ENCODE data around the gene CIBAR2.

Gene CIBAR2

DNA sequence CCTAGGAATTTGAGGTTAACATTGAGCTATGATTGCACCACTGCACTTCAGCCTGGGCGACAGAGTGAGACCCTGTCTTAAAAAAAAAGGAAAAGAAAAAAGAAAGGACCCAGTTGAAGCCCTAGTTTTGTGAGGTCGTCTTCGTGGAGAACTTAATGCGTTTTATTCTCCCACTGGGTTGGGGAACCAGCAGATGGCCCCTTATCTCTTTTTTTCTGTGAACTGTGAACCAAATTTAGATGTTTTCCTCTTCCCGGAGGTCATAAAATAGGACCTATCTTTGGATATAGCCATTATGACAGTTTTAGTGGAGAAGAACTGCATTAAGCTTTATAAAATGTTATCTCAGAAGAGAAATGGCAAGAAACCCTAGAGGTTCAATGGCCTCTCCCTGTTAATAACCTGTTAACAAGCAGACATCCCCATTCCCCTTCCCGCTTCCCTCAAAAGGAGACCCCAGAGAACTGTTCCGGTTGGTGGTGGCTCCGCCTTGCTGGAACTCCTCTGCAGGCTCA lies 61.1 kb downstream of the CIBAR2 start:
- H3K4me3 Mint-ChIP-seq: no peak overlapping the region
- H3K27me3 Mint-ChIP-seq: no peaks in the 10 kb centered on the region
- H3K27ac Mint-ChIP-seq (ENCODE audit: low read depth): no peak overlapping the region
- peaks cover 23% of the 10 kb centered on the region for H3K4me1 Mint-ChIP-seq
- H3K36me3 Mint-ChIP-seq (ENCODE audit: insufficient read depth): peaks cover 7% of the 10 kb centered on the region
- ATAC-seq (replicated peaks; ENCODE audit: extremely low read depth, poor library complexity, severe bottlenecking) (no peak), DNase-seq (ENCODE audit: low spot score in 2 of 2) (no peak)
- H3K9me3 Mint-ChIP-seq: no peaks in the 10 kb centered on the region

DNA sequence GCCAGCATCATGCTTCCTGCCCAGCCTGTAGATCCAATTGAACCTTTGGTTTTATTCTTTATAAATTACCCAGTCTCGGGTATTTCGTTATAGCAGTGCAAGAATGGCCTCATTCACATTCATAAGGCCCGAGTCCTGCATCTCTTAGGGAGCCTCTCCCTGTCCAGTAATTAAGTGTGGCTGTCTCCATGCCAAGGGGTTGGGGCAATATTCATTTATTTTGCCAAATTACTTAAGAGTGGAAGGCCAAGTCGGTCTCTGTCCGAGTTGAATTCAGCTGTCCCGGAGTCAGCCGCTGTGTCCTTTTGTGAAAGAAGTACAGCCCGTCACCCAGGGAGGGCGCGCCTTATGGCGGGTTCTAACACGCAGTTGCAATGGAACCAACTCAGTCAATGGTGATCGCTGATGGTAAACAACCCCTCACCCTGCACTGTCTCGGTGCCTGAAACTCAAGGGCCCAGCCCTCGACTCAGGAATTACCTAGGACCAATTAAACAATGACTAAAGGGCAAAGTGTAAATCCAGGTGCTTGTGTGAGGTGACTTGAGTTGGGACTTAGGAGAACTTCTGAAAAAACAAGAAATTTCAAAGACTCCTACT lies 62.5 kb downstream of the CIBAR2 start:
- H3K27me3 Mint-ChIP-seq: no peaks in the 10 kb centered on the region
- no peaks in the 10 kb centered on the region for H3K9me3 Mint-ChIP-seq
- no peak overlapping the region for H3K4me3 Mint-ChIP-seq
- ATAC-seq (replicated peaks; ENCODE audit: extremely low read depth, poor library complexity, severe bottlenecking) (no peak), DNase-seq (ENCODE audit: low spot score in 2 of 2) (no peak)
- peaks cover 10% of the 10 kb centered on the region for H3K4me1 Mint-ChIP-seq
- no peak overlapping the region for H3K27ac Mint-ChIP-seq (ENCODE audit: low read depth)
- H3K36me3 Mint-ChIP-seq (ENCODE audit: insufficient read depth): peaks cover 3% of the 10 kb centered on the region

DNA sequence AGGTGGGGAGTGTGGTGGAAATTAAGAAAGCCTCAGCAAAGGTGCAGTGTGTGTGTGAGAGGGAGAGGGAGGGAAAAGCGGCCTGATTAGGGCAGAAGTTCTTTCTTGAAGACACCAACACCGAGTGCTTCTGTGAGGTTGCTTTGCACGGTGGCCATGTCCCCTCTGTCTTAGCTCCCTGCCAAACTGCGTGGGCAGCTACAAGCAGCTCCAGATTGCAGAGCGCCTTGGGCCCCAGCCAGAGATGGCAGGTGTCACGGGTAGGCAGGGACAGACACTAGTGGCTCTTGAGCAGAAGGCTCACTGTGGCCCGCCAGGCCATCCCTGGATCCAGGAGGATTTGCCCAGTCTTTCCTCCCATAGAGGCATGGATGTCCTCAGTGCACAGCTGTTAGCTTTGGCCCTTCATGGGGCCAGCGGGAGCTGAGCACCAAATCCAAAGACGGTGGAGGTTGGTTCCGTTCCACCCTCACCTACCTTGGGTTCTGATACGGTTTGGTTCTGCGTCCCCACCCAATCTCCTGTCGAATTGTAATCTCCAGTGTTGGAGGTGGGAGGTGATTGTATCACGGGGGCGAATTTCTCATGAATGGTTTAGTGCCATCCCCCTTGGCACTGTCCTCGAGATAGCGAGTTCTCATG lies 63.2 kb downstream of the CIBAR2 start:
- Mint-ChIP-seq H3K27ac (ENCODE audit: low read depth) (no peak overlapping the region), H3K36me3 (ENCODE audit: insufficient read depth) (peaks cover 3% of the 10 kb centered on the region), H3K4me1 (peaks cover 10% of the 10 kb centered on the region), H3K9me3 (no peaks in the 10 kb centered on the region), H3K4me3 (no peak overlapping the region), H3K27me3 (no peaks in the 10 kb centered on the region)
- DNase-seq (ENCODE audit: low spot score in 2 of 2) (no peak), ATAC-seq (replicated peaks; ENCODE audit: extremely low read depth, poor library complexity, severe bottlenecking) (no peak)
